A673 (cell line): ENCODE data around the gene PEX1. TPM values are rescaled to one million over a fixed set of nuclear protein-coding genes. Genes with fewer than 3 reads are reported as not detected.
A peak's percentile ranks its signal among the peaks of the same experiment; 100 is the strongest.

ENCODE experiments used
- BruUV-seq: library from RNA; stranded (reverse); fragments of 400-500 nt; replicated peaks from 2 replicates; lab custom pipeline; 2021; lab: Mats Ljungman, UMichigan
- CTCF ChIA-PET: fragments of 300-600 bp; sonication (Branson Sonifier 250); formaldehyde crosslinking; loops from one replicate; lab custom pipeline; 2022; ENCODE audit warnings: antibody characterized with exemption; lab: Charles Lee
- POLR2A ChIA-PET: fragments of 300-600 bp; sonication (Branson Sonifier 250); formaldehyde crosslinking; loops from one replicate; lab custom pipeline; 2022; ENCODE audit warnings: antibody characterized with exemption; ENCODE audit not compliant: low non-redundant PET; lab: Charles Lee
- DNase-seq: peaks from one replicate; pipeline ENCODE4 v3.0.0-alpha.2; 2015; ENCODE audit warnings: low spot score
- H3K27ac ChIP-seq: fragments of 200-600 bp; sonication (generic); 2 replicates; pipeline ENCODE4 v1.5.1; 2016; ENCODE audit warnings: mixed run types, low read depth, mild to moderate bottlenecking, mixed read lengths, antibody characterized with exemption, low read length; ENCODE audit not compliant: poor library complexity, severe bottlenecking
- H3K27me3 ChIP-seq: fragments of 200-600 bp; sonication (generic); replicated peaks from 2 replicates; pipeline ENCODE4 v1.6.1; 2017; ENCODE audit warnings: mixed run types, low read depth, mild to moderate bottlenecking, mixed read lengths, antibody characterized with exemption, low read length; ENCODE audit not compliant: insufficient read depth, poor library complexity
- H3K36me3 ChIP-seq: fragments of 200-600 bp; sonication (generic); 2 replicates; pipeline ENCODE4 v1.6.1; 2016; ENCODE audit warnings: mixed run types, mild to moderate bottlenecking, mixed read lengths, antibody characterized with exemption, low read length; ENCODE audit not compliant: insufficient read depth, poor library complexity, severe bottlenecking
- H3K4me1 ChIP-seq: fragments of 200-600 bp; sonication (generic); 2 replicates; pipeline ENCODE4 v1.6.1; 2017; ENCODE audit warnings: mixed run types, mild to moderate bottlenecking, mixed read lengths, antibody characterized with exemption, low read length; ENCODE audit not compliant: insufficient read depth, poor library complexity, severe bottlenecking
- H3K4me3 ChIP-seq: fragments of 200-600 bp; sonication (generic); 2 replicates; pipeline ENCODE4 v1.5.1; 2016; ENCODE audit warnings: low read depth, mixed run types, mild to moderate bottlenecking, mixed read lengths, low read length; ENCODE audit not compliant: poor library complexity, severe bottlenecking
- H3K9me3 ChIP-seq: fragments of 200-600 bp; sonication (generic); 2 replicates; pipeline ENCODE4 v1.6.1; 2016; ENCODE audit warnings: mixed run types, low read depth, mild to moderate bottlenecking, mixed read lengths, antibody characterized with exemption, low read length; ENCODE audit not compliant: poor library complexity, severe bottlenecking
- CTCF ChIP-seq: fragments of 300-800, 200-600 bp; sonication (generic); conservative IDR thresholded peaks from 2 replicates; pipeline ENCODE4 v1.5.1; 2017; ENCODE audit warnings: low read depth, mild to moderate bottlenecking, antibody characterized with exemption, low read length, moderate library complexity, mixed read lengths
- EZH2 ChIP-seq: fragments of 200-600 bp; sonication (generic); IDR thresholded peaks from 2 replicates; pipeline ENCODE4 v1.6.1; 2017; ENCODE audit warnings: borderline replicate concordance, low read depth, mild to moderate bottlenecking, mixed read lengths, antibody characterized with exemption, low read length; ENCODE audit not compliant: poor library complexity, severe bottlenecking
- intact Hi-C: fragments of 100-400 bp; cut with micrococcal nuclease; formaldehyde crosslinking; loops from one replicate; pipeline ENCODE4 v1.10.0; 2022; ENCODE audit not compliant: unreplicated experiment
- total RNA-seq: library from RNA; stranded (reverse); gene quantifications from 2 replicates; pipeline ENCODE4 v1.2.3, GENCODE V29; 2021

Gene PEX1
- total RNA-seq, 1 experiment from 2014 or later = 9.0 TPM

- Histone ChIP-seq H3K36me3 (peaks cover 10% of the 10 kb centered on the region), H3K4me1 (no peaks in the 10 kb centered on the region), H3K4me3 (no peak overlapping the region), H3K9me3 (no peaks in the 10 kb centered on the region), H3K27ac (no peak overlapping the region), H3K27me3 (no peaks in the 10 kb centered on the region)
- DNase-seq = no peak
- no peak for TF ChIP-seq CTCF
- TF ChIP-seq EZH2 = no peak
- ChIA-PET POLR2A (interaction anchor here (0.5 kb wide), 1 partner anchor 7 kb away, joined by 5 read pairs; no protein-coding TSS in a partner anchor), CTCF (no interaction called here)
- no TSS peak for BruUV-seq
- intact Hi-C loops = no loop called here
Observed at GRCh38 chr7:92557249-92557648, 28.9 kb upstream of the PEX1 start.

GRCh38 chr7:92550194-92550593 lies 21.9 kb upstream of the PEX1 start:
- H3K4me1 ChIP-seq = peaks cover 20% of the 10 kb centered on the region
- peak; percentile 68 for DNase-seq
- no TSS peak for BruUV-seq
- H3K27me3 ChIP-seq = no peaks in the 10 kb centered on the region
- no peaks in the 10 kb centered on the region for H3K36me3 ChIP-seq
- POLR2A ChIA-PET = interaction anchor here (0.6 kb wide), 1 partner anchor 696 kb away, joined by 6 read pairs; no protein-coding TSS in a partner anchor
- no peaks in the 10 kb centered on the region for H3K9me3 ChIP-seq
- CTCF ChIA-PET = no interaction called here
- intact Hi-C loops = no loop called here
- no peak for TF ChIP-seq EZH2
- TF ChIP-seq CTCF = no peak
- peak overlapping the region; percentile 76 for H3K27ac ChIP-seq
- H3K4me3 ChIP-seq = no peak overlapping the region

GRCh38 chr7:92547579-92547978 lies 19.3 kb upstream of the PEX1 start:
- H3K4me1 ChIP-seq = peaks cover 20% of the 10 kb centered on the region
- no TSS peak for BruUV-seq
- no peak overlapping the region for H3K4me3 ChIP-seq
- no peak for DNase-seq
- no peaks in the 10 kb centered on the region for H3K9me3 ChIP-seq
- no peak overlapping the region for H3K27ac ChIP-seq
- no peak for TF ChIP-seq CTCF
- POLR2A ChIA-PET = no interaction called here
- H3K27me3 ChIP-seq = no peaks in the 10 kb centered on the region
- intact Hi-C loops = no loop called here
- CTCF ChIA-PET = no interaction called here
- H3K36me3 ChIP-seq = no peaks in the 10 kb centered on the region
